NB4 (cell line): ENCODE measurements around the gene ARSI.

ENCODE experiments used
- MYC ChIP-seq: IDR thresholded peaks from 2 replicates; pipeline ENCODE4 v1.6.1; 2011; ENCODE audit warnings: low read depth, low read length
- POLR2A ChIP-seq: IDR thresholded peaks from 2 replicates; pipeline ENCODE4 v1.6.1; 2011; ENCODE audit warnings: mild to moderate bottlenecking; ENCODE audit not compliant: insufficient read length; ENCODE audit errors: extremely low read depth
- TF ChIP-seq, protein P1 (sequence below): IDR thresholded peaks from one replicate; pipeline ENCODE4 v1.5.1; 2012; ENCODE audit warnings: low read depth, low read length

DNA sequence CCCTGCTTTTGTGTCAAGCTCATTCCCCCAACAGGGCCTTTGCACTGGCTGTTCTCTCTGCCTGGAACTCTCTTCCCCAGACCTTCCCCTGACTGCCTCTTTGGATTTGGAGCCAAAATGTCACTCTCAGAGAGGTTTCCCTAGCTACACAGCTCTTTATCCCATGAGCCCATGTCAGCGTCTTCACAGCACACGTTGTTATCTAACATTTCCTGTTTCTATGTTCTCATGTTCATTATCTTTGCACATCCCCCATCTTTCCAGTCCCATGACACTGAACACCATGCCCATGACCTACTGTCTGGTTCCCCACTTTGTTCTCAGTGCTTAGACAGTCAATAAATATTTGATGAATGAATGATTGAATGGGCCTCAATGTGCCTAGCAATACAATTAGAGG is 26.3 kb upstream of the ARSI start:
- TF ChIP-seq, protein P1, sequence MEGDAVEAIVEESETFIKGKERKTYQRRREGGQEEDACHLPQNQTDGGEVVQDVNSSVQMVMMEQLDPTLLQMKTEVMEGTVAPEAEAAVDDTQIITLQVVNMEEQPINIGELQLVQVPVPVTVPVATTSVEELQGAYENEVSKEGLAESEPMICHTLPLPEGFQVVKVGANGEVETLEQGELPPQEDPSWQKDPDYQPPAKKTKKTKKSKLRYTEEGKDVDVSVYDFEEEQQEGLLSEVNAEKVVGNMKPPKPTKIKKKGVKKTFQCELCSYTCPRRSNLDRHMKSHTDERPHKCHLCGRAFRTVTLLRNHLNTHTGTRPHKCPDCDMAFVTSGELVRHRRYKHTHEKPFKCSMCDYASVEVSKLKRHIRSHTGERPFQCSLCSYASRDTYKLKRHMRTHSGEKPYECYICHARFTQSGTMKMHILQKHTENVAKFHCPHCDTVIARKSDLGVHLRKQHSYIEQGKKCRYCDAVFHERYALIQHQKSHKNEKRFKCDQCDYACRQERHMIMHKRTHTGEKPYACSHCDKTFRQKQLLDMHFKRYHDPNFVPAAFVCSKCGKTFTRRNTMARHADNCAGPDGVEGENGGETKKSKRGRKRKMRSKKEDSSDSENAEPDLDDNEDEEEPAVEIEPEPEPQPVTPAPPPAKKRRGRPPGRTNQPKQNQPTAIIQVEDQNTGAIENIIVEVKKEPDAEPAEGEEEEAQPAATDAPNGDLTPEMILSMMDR = no peak
- no peak for TF ChIP-seq POLR2A
- no peak for TF ChIP-seq MYC
